CD4-positive, alpha-beta T cell (primary cell): ENCODE measurements around the gene NDOR1. TPM values are rescaled to one million over a fixed set of nuclear protein-coding genes. Genes with fewer than 3 reads are reported as not detected.

ENCODE experiments used
- ATAC-seq: fragments of 200-7000 bp; cut with Tn5 transposase; one replicate; pipeline ENCODE4 v1.10.0; 2022; ENCODE audit warnings: mild to moderate bottlenecking; ENCODE audit not compliant: poor library complexity
- CTCF ChIA-PET: fragments of 350-600 bp; sonication (Branson Sonifier 250); formaldehyde crosslinking; loops from one replicate; lab custom pipeline; 2021; ENCODE audit warnings: antibody characterized with exemption, inconsistent platforms; lab: Charles Lee
- POLR2A ChIA-PET: fragments of 350-600 bp; sonication (Branson Sonifier 250); formaldehyde crosslinking; loops from one replicate; lab custom pipeline; 2021; ENCODE audit warnings: antibody characterized with exemption, inconsistent platforms; lab: Charles Lee
- DNase-seq, 14 experiments: peaks; one replicate each; pipeline ENCODE4 v3.0.0-alpha.2; 2013 to 2020; ENCODE audit warnings: mixed read lengths in 2 of 14
- H3K27ac ChIP-seq, 2 donors: one replicate each; pipeline versions ENCODE4 v1.5.1 to v1.7.0; 2013; ENCODE audit warnings: low read length in 2 of 2, low read depth in 1 of 2, mild to moderate bottlenecking in 1 of 2
- H3K27me3 ChIP-seq, 2 experiments: 1 replicate in 1 of 2; 2 replicates in 1 of 2; pipeline versions ENCODE4 v1.6.1 to v1.7.0; 2013; ENCODE audit warnings: low read length in 2 of 2, control low read depth in 1 of 2, mild to moderate bottlenecking in 1 of 2, moderate library complexity in 1 of 2; ENCODE audit not compliant: insufficient read depth in 2 of 2, control insufficient read depth in 1 of 2
- H3K36me3 ChIP-seq: one replicate; pipeline ENCODE4 v1.6.1; 2013; ENCODE audit warnings: low read length, control low read depth; ENCODE audit not compliant: insufficient read depth
- H3K4me1 ChIP-seq: one replicate; pipeline ENCODE4 v1.6.1; 2013; ENCODE audit warnings: low read length, control low read depth; ENCODE audit not compliant: insufficient read depth
- H3K4me3 ChIP-seq: one replicate; pipeline ENCODE4 v1.5.1; 2013; ENCODE audit warnings: mild to moderate bottlenecking, low read length, moderate library complexity
- H3K9me3 ChIP-seq, 2 experiments: 1 replicate in 1 of 2; 2 replicates in 1 of 2; pipeline versions ENCODE4 v1.6.1 to v1.7.0; 2013; ENCODE audit warnings: low read length in 2 of 2, mild to moderate bottlenecking in 2 of 2, control low read depth in 1 of 2, moderate library complexity in 1 of 2; ENCODE audit not compliant: control insufficient read depth in 1 of 2, insufficient read depth in 1 of 2
- H3K27ac Mint-ChIP-seq: one replicate; pipeline ENCODE4 v1.8.0; 2020; ENCODE audit warnings: mixed read lengths
- H3K27me3 Mint-ChIP-seq: one replicate; pipeline ENCODE4 v1.8.0; 2021; ENCODE audit warnings: mixed read lengths
- H3K36me3 Mint-ChIP-seq: one replicate; pipeline ENCODE4 v1.8.0; 2021; ENCODE audit warnings: low read depth, mixed read lengths
- H3K4me1 Mint-ChIP-seq: one replicate; pipeline ENCODE4 v1.8.0; 2021; ENCODE audit warnings: low read depth, mixed read lengths
- H3K4me3 Mint-ChIP-seq: one replicate; pipeline ENCODE4 v1.8.0; 2020; ENCODE audit warnings: mild to moderate bottlenecking, mixed read lengths
- H3K9me3 Mint-ChIP-seq: one replicate; pipeline ENCODE4 v1.8.0; 2020; ENCODE audit warnings: mixed read lengths
- CTCF ChIP-seq: fragments of 200-600 bp; IDR thresholded peaks from one replicate; pipeline ENCODE4 v1.8.0; 2022; ENCODE audit warnings: antibody characterized with exemption, mild to moderate bottlenecking
- intact Hi-C, 2 experiments: fragments of 100-400 bp; cut with DNase I in 1 of 2; cut with micrococcal nuclease in 1 of 2; formaldehyde crosslinking; loops; one replicate each; pipeline versions ENCODE4 v1.15.1 to v1.9.0; 2023 to 2025; cut with DNase I, micrococcal nuclease
- total RNA-seq, 174 experiments: library from RNA in 2 of 174; stranded (reverse) in 2 of 174; gene quantifications; one replicate each; pipeline ENCODE4 v1.2.3 and lab custom pipeline; 2021 to 2026

NDOR1 gene
- total RNA-seq, 2 experiments from 2014 or later = 22.8 to 25.3 TPM

DNA sequence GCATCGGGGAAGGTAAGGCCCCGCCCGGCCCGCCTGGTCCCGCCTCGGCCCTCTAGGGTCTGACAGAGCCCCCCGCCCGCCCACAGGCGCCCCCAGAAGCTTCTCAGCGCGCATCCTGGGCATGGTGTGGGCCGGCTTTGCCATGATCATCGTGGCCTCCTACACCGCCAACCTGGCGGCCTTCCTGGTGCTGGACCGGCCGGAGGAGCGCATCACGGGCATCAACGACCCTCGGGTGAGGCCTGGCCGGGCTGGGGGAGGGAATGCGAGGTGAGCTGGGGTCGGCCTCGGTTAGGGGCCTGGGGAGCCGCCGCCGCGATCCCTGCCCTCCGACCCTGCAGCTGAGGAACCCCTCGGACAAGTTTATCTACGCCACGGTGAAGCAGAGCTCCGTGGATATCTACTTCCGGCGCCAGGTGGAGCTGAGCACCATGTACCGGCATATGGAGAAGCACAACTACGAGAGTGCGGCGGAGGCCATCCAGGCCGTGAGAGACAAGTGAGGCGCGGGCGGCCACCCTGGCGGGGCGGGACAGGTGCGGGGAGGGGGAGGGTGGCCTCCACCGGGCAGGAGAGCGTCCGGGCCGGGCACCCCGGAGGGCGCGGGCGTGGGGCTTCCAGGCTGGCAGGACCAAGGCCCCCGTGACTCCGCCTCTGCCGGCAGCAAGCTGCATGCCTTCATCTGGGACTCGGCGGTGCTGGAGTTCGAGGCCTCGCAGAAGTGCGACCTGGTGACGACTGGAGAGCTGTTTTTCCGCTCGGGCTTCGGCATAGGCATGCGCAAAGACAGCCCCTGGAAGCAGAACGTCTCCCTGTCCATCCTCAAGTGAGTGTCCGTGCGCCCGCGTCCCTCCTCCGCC, 42.8 kb upstream of the NDOR1 start:
- Histone ChIP-seq H3K27ac (no peak overlapping the region), H3K36me3 (no peaks in the 10 kb centered on the region), H3K4me1 (peaks cover 15% of the 10 kb centered on the region), H3K27me3 (peaks cover 60 to 78% of the 10 kb centered on the region in 2 experiments), H3K9me3 (peaks cover 0 to 41% of the 10 kb centered on the region in 2 experiments), H3K4me3 (no peak overlapping the region)
- Mint-ChIP-seq H3K9me3 (no peaks in the 10 kb centered on the region), H3K27me3 (peaks cover 65% of the 10 kb centered on the region), H3K36me3 (no peaks in the 10 kb centered on the region), H3K4me3 (no peak overlapping the region), H3K27ac (no peak overlapping the region), H3K4me1 (peaks cover 12% of the 10 kb centered on the region)
- DNase-seq (peak in 3 of 14 experiments; percentile 33 to 52 (median 49)), ATAC-seq (peak; percentile 69)
- no peak for TF ChIP-seq CTCF
- POLR2A ChIA-PET = interaction anchor here (0.7 kb wide), 1 partner anchor 30 kb away, joined by 3 read pairs; no protein-coding TSS in a partner anchor
- intact Hi-C loops = no loop called here
- CTCF ChIA-PET = no interaction called here

DNA sequence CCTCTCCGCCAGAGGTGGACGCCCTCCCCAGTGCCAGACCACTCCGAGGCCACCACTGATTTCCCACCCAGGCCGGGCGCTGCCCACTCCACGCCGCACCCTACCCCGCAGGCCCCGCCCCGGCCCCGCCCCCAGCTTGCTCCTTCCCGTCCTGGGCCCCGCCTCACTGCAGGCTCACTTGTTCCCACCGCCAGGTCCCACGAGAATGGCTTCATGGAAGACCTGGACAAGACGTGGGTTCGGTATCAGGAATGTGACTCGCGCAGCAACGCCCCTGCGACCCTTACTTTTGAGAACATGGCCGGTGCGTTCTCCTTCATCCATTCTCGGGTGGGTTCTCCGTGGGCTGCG, 42.2 kb upstream of the NDOR1 start:
- H3K4me1 ChIP-seq = peaks cover 17% of the 10 kb centered on the region
- H3K27ac ChIP-seq = no peak overlapping the region
- Mint-ChIP-seq H3K4me3 (no peak overlapping the region), H3K9me3 (no peaks in the 10 kb centered on the region), H3K27me3 (peaks cover 59% of the 10 kb centered on the region), H3K27ac (no peak overlapping the region), H3K4me1 (peaks cover 6% of the 10 kb centered on the region), H3K36me3 (no peaks in the 10 kb centered on the region)
- TF ChIP-seq CTCF = no peak
- DNase-seq (no peak), ATAC-seq (no peak)
- no peaks in the 10 kb centered on the region for H3K36me3 ChIP-seq
- ChIA-PET CTCF (no interaction called here), POLR2A (interaction anchor here (0.7 kb wide), 1 partner anchor 30 kb away, joined by 3 read pairs; no protein-coding TSS in a partner anchor)
- H3K4me3 ChIP-seq = no peak overlapping the region
- intact Hi-C loops = no loop called here
- H3K27me3 ChIP-seq = peaks cover 55 to 78% of the 10 kb centered on the region in 2 experiments
- H3K9me3 ChIP-seq = peaks cover 0 to 35% of the 10 kb centered on the region in 2 experiments

- Histone ChIP-seq H3K27ac (no peak overlapping the region), H3K36me3 (no peaks in the 10 kb centered on the region), H3K4me3 (no peak overlapping the region), H3K27me3 (peaks cover 51 to 76% of the 10 kb centered on the region in 2 experiments), H3K4me1 (peaks cover 15% of the 10 kb centered on the region), H3K9me3 (peaks cover 0 to 31% of the 10 kb centered on the region in 2 experiments)
- ChIA-PET CTCF (no interaction called here), POLR2A (no interaction called here)
- peaks cover 5% of the 10 kb centered on the region for H3K4me1 Mint-ChIP-seq
- no peak for ATAC-seq
- H3K36me3 Mint-ChIP-seq = no peaks in the 10 kb centered on the region
- no peak overlapping the region for H3K4me3 Mint-ChIP-seq
- no peaks in the 10 kb centered on the region for H3K9me3 Mint-ChIP-seq
- peaks cover 58% of the 10 kb centered on the region for H3K27me3 Mint-ChIP-seq
- DNase-seq = no peak
- intact Hi-C loops = no loop called here
- TF ChIP-seq CTCF = no peak
- no peak overlapping the region for H3K27ac Mint-ChIP-seq
Measured at GRCh38 chr9:137163805-137164204, 41.7 kb upstream of the NDOR1 start.
